ENCODE results near the gene FAM114A1.

The FAM114A1 gene

DNA sequence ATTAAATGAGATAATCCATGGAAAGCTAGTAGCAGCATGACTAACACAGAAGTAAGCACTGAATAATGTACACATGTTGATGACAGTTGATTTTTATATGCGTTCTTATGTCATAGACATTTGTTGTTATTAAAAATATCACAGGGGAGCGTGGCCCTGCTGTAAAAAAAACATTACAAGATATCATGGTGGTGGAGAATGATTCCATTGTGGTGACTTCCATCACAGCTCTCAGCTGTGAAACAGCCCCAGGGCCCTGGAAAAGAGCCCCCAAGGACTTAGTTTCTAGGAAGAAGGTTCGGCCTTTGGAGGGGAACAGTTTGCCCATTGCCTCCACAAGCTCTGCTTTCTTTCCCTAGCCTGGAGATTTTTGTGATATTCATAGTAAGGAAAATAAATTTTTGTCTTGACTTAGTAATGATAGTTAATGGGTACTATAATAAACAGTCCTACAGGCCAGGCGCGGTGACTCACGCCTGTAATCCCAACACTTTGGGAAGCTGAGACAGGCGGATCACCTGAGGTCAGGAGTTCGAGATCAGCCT, 49.9 kb downstream of the FAM114A1 start:
- TF ChIP-seq, protein P1, sequence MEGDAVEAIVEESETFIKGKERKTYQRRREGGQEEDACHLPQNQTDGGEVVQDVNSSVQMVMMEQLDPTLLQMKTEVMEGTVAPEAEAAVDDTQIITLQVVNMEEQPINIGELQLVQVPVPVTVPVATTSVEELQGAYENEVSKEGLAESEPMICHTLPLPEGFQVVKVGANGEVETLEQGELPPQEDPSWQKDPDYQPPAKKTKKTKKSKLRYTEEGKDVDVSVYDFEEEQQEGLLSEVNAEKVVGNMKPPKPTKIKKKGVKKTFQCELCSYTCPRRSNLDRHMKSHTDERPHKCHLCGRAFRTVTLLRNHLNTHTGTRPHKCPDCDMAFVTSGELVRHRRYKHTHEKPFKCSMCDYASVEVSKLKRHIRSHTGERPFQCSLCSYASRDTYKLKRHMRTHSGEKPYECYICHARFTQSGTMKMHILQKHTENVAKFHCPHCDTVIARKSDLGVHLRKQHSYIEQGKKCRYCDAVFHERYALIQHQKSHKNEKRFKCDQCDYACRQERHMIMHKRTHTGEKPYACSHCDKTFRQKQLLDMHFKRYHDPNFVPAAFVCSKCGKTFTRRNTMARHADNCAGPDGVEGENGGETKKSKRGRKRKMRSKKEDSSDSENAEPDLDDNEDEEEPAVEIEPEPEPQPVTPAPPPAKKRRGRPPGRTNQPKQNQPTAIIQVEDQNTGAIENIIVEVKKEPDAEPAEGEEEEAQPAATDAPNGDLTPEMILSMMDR (IDR thresholded peaks at IDR 0.05; ENCODE audit: control insufficient read depth, insufficient read depth, low read depth, low read length, missing control alignments): no peak
- no peak overlapping the region for H3K4me3 ChIP-seq (ENCODE audit: control insufficient read depth, low read depth, low read length)
- DNase-seq (ENCODE audit: low read depth): no peak

DNA sequence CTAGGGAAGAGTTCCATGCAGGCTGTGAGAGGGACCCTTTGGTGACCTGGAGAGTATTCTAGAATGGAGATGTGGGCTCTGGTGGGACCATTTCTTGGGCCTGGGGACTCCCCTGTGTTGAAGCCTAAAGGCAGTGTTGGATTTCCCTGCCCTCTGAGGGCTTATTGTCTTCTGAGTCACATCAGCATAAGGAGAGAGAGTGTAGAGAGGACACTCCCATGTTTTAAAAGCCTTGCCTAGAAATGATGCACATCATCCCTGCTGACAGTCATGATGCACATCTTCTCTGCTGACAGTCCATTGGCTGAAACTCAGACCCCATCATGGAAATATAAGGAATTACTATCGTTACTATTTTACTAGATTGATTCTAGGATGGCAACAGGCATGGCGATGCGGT, 51.9 kb downstream of the FAM114A1 start:
- no peak overlapping the region for H3K4me3 ChIP-seq (ENCODE audit: control insufficient read depth, low read depth, low read length)
- DNase-seq (ENCODE audit: low read depth): no peak
- TF ChIP-seq, protein P1 (IDR thresholded peaks at IDR 0.05; ENCODE audit: control insufficient read depth, insufficient read depth, low read depth, low read length, missing control alignments): no peak

- TF ChIP-seq, protein P1 (IDR thresholded peaks at IDR 0.05; ENCODE audit: control insufficient read depth, insufficient read depth, low read depth, low read length, missing control alignments): no peak
- no peak overlapping the region for H3K4me3 ChIP-seq (ENCODE audit: control insufficient read depth, low read depth, low read length)
- DNase-seq (ENCODE audit: low read depth): no peak
Measured at GRCh38 chr4:38920186-38920585, 52.6 kb downstream of the FAM114A1 start.

DNA sequence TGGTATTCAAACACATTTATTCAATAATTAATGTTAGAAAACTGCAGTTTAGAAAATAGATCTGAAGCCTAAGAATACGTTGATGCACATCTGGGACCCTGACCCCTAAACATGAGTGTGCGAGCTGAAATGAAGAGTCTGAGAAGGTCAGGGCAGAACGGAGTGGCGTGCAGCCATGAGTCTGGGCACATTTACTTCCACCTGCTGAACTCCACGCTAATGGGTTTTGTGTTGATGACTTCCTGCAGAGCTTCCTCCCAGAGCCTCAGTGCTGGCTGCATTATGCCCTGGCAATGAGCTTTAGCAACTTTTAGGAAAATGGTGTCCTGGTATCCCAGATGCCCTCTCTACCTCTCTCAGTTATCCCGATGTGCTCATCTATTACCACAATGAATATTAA, 53.1 kb downstream of the FAM114A1 start:
- no peak for DNase-seq (ENCODE audit: low read depth)
- TF ChIP-seq, protein P1 (IDR thresholded peaks at IDR 0.05; ENCODE audit: control insufficient read depth, insufficient read depth, low read depth, low read length, missing control alignments): no peak

DNA sequence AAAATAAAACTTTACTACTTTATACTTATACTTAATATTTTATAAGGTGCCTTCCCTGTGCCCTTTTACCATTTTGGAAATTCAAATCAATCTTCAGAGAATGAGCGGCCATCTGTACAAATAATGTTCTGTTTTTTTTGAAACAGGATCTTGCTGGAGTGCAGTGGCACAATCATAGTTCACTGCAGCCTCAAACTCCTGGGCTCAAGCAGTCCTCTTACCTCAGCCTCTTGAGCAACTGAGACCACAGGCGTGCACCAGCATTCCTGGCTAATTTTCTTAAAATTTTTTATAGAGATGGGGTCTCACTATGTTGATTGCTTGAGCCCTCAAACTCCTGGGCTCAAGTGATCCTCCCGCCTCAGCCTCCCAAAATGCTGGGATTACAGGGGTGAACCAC, 53.5 kb downstream of the FAM114A1 start:
- no peak for DNase-seq (ENCODE audit: low read depth)
- TF ChIP-seq, protein P1 (IDR thresholded peaks at IDR 0.05; ENCODE audit: control insufficient read depth, insufficient read depth, low read depth, low read length, missing control alignments): no peak
- H3K4me3 ChIP-seq (ENCODE audit: control insufficient read depth, low read depth, low read length): no peak overlapping the region

More for the DNA sequence above, 53.1 kb downstream of the FAM114A1 start:
- no peak overlapping the region for H3K4me3 ChIP-seq (ENCODE audit: control insufficient read depth, low read depth, low read length)

DNA sequence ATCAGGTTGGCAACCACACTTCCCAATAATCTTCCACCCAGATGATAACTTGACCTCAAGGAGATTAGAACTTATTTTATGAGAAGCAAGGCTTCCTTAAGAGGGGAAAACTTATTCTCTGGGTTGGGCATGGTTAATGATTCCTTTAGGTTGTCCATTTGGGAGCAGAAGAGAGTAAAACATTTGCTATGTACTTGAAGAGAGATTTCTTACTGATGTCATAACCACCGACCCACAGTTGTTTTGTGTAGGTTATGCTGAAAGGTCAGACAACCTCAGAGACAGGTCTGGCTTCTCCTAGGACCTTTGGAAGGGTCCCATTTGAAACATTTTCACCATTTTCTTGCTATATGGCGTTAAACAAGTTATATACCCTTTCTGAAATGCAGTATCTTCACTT, 56.1 kb downstream of the FAM114A1 start:
- no peak overlapping the region for H3K4me3 ChIP-seq (ENCODE audit: control insufficient read depth, low read depth, low read length)
- DNase-seq (ENCODE audit: low read depth): no peak
- TF ChIP-seq, protein P1 (IDR thresholded peaks at IDR 0.05; ENCODE audit: control insufficient read depth, insufficient read depth, low read depth, low read length, missing control alignments): no peak

DNA sequence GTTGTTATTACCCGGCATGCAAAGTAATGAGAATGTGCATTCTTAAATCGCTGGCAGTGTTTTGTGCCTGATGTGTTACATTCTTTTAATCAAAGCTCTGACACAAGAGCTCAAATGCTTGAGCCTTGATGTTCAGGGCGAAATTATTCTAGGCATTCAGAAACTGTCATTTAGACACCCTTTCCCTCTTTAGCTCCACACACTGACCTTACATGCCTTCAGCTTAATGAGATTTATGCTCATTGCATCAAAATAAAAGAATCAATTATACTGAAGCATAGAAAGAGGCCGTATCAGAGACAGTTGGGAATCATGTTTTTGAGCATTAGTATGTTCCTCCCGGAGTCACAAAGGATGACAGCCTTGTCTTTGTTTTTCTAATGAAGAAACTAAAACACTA, 56.7 kb downstream of the FAM114A1 start:
- no peak for DNase-seq (ENCODE audit: low read depth)
- TF ChIP-seq, protein P1 (IDR thresholded peaks at IDR 0.05; ENCODE audit: control insufficient read depth, insufficient read depth, low read depth, low read length, missing control alignments): no peak

More for the DNA sequence above, 56.7 kb downstream of the FAM114A1 start:
- no peak overlapping the region for H3K4me3 ChIP-seq (ENCODE audit: control insufficient read depth, low read depth, low read length)
